IMR-90 (cell line): ENCODE results near the gene PRR32. TPM values are rescaled to one million over a fixed set of nuclear protein-coding genes. Genes with fewer than 3 reads are reported as not detected.

Source experiments
- ATAC-seq: fragments of 200-7000 bp; cut with Tn5 transposase; 2 replicates; pipeline ENCODE4 v1.9.1; 2020; ENCODE audit warnings: low read depth, mild to moderate bottlenecking, moderate library complexity
- Bru-seq: library from RNA; stranded (reverse); fragments of 400-500 nt; gene quantifications from one replicate; lab custom pipeline; 2021; lab: Mats Ljungman, UMichigan
- BruChase-seq, 2 experiments: library from RNA; stranded (reverse); fragments of 400-500 nt; gene quantifications; one replicate each; lab custom pipeline; 2021; lab: Mats Ljungman, UMichigan
- BruUV-seq: library from RNA; stranded (reverse); fragments of 400-500 nt; replicated peaks from 2 replicates; lab custom pipeline; 2021; lab: Mats Ljungman, UMichigan
- CTCF ChIA-PET: fragments of 300-600 bp; formaldehyde crosslinking; extraction: SDS; loops from one replicate; lab custom pipeline; 2021; ENCODE audit warnings: antibody characterized with exemption; lab: Yijun Ruan, JAX
- POLR2A ChIA-PET: fragments of 300-600 bp; sonication (Branson Sonifier 250); formaldehyde crosslinking; loops from one replicate; lab custom pipeline; 2022; ENCODE audit warnings: antibody characterized with exemption; ENCODE audit not compliant: unreplicated experiment; lab: Charles Lee
- DNase-seq: peaks from one replicate; pipeline ENCODE4 v3.0.0; 2013
- H2AFZ ChIP-seq: replicated peaks from 2 replicates; pipeline ENCODE3; 2013; ENCODE audit warnings: low read length, mild to moderate bottlenecking; ENCODE audit not compliant: poor library complexity
- H2AK5ac ChIP-seq: 2 replicates; pipeline ENCODE4 v1.6.1; 2013; ENCODE audit warnings: low read depth, low read length, inconsistent platforms
- H2AK9ac ChIP-seq: replicated peaks from 2 replicates; pipeline ENCODE3; 2013; ENCODE audit warnings: mild to moderate bottlenecking, low read depth, low read length, moderate library complexity; ENCODE audit not compliant: poor library complexity
- H2BK120ac ChIP-seq: 2 replicates; pipeline ENCODE4 v1.6.1; 2013; ENCODE audit warnings: low read depth, low read length, inconsistent platforms
- H2BK15ac ChIP-seq: 3 replicates; pipeline ENCODE4 v1.6.1; 2013; ENCODE audit warnings: low read depth, low read length, inconsistent platforms
- H2BK20ac ChIP-seq: 2 replicates; pipeline ENCODE4 v1.6.1; 2013; ENCODE audit warnings: low read depth, mild to moderate bottlenecking, inconsistent platforms, low read length, moderate library complexity
- H2BK5ac ChIP-seq: 2 replicates; pipeline ENCODE4 v1.6.1; 2013; ENCODE audit warnings: mild to moderate bottlenecking, low read depth, low read length, inconsistent platforms; ENCODE audit not compliant: poor library complexity, severe bottlenecking
- H3K14ac ChIP-seq: replicated peaks from 2 replicates; pipeline ENCODE4 v1.6.1; 2013; ENCODE audit warnings: low read depth, low read length, inconsistent platforms
- H3K18ac ChIP-seq: 2 replicates; pipeline ENCODE4 v1.6.1; 2013; ENCODE audit warnings: low read depth, low read length, control low read depth
- H3K23ac ChIP-seq: 2 replicates; pipeline ENCODE4 v1.6.1; 2013; ENCODE audit warnings: low read depth, low read length, inconsistent platforms
- H3K27ac ChIP-seq: 2 replicates; pipeline ENCODE4 v1.5.1; 2013; ENCODE audit warnings: mild to moderate bottlenecking, control low read depth, low read length; ENCODE audit not compliant: insufficient read depth
- H3K27me3 ChIP-seq: 2 replicates; pipeline ENCODE4 v1.6.1; 2013; ENCODE audit warnings: low read length; ENCODE audit not compliant: control insufficient read depth, insufficient read depth
- H3K36me3 ChIP-seq: 2 replicates; pipeline ENCODE4 v1.6.1; 2013; ENCODE audit warnings: low read length, mixed read lengths; ENCODE audit not compliant: control insufficient read depth, insufficient read depth
- H3K4ac ChIP-seq: 2 replicates; pipeline ENCODE4 v1.6.1; 2013; ENCODE audit warnings: low read depth, low read length, inconsistent platforms
- H3K4me1 ChIP-seq: 2 replicates; pipeline ENCODE4 v1.6.1; 2013; ENCODE audit warnings: low read length, mixed read lengths; ENCODE audit not compliant: control insufficient read depth, insufficient read depth
- H3K4me2 ChIP-seq: 2 replicates; pipeline ENCODE4 v1.6.1; 2013; ENCODE audit warnings: low read depth, mild to moderate bottlenecking, control low read depth, low read length, moderate library complexity
- H3K4me3 ChIP-seq: 2 replicates; pipeline ENCODE4 v1.5.1; 2013; ENCODE audit warnings: low read depth, mild to moderate bottlenecking, control low read depth, low read length, moderate library complexity; ENCODE audit not compliant: insufficient read depth
- H3K56ac ChIP-seq: 2 replicates; pipeline ENCODE4 v1.6.1; 2013; ENCODE audit warnings: low read length, inconsistent platforms; ENCODE audit not compliant: insufficient read depth; ENCODE audit errors: extremely low read depth
- H3K79me1 ChIP-seq, 2 experiments: 2 replicates each; pipeline ENCODE4 v1.6.1; 2013; ENCODE audit warnings: low read length in 2 of 2, inconsistent platforms in 1 of 2, low read depth in 1 of 2
- H3K9ac ChIP-seq: 2 replicates; pipeline ENCODE4 v1.6.1; 2013; ENCODE audit warnings: low read depth, low read length, control low read depth
- H3K9me1 ChIP-seq: 2 replicates; pipeline ENCODE4 v1.6.1; 2013; ENCODE audit warnings: low read length, inconsistent platforms; ENCODE audit not compliant: insufficient read depth
- H3K9me3 ChIP-seq: 2 replicates; pipeline ENCODE4 v1.6.1; 2013; ENCODE audit warnings: low read length; ENCODE audit not compliant: control insufficient read depth, insufficient read depth
- H4K20me1 ChIP-seq: 2 replicates; pipeline ENCODE4 v1.6.1; 2013; ENCODE audit warnings: low read length, inconsistent platforms; ENCODE audit not compliant: insufficient read depth
- H4K5ac ChIP-seq: 2 replicates; pipeline ENCODE4 v1.6.1; 2013; ENCODE audit warnings: mild to moderate bottlenecking, low read depth, low read length, control low read depth
- H4K8ac ChIP-seq, 2 experiments: 2 replicates each; pipeline ENCODE4 v1.6.1; 2013; ENCODE audit warnings: low read depth in 2 of 2, low read length in 2 of 2, control low read depth in 1 of 2, inconsistent platforms in 1 of 2
- H4K91ac ChIP-seq: 2 replicates; pipeline ENCODE4 v1.6.1; 2013; ENCODE audit warnings: low read depth, low read length, inconsistent platforms; ENCODE audit not compliant: insufficient read depth
- CHD1 ChIP-seq: IDR thresholded peaks from 2 replicates; pipeline ENCODE4 v1.6.1; 2012; ENCODE audit warnings: low read depth, low read length, improper control_type of control experiment
- MAFK ChIP-seq: IDR thresholded peaks from 2 replicates; pipeline ENCODE4 v1.6.1; 2012; ENCODE audit warnings: low read depth, low read length, improper control_type of control experiment
- RCOR1 ChIP-seq: IDR thresholded peaks from 2 replicates; pipeline ENCODE4 v1.6.1; 2012; ENCODE audit warnings: mild to moderate bottlenecking, low read length, improper control_type of control experiment; ENCODE audit not compliant: insufficient replicate concordance
- dilution Hi-C: fragments of 300-500 bp; cut with HindIII; formaldehyde crosslinking; loops from one replicate; pipeline ENCODE4 v1.14.3; 2018; ENCODE audit warnings: low sequenced_read_pairs; ENCODE audit not compliant: unreplicated experiment
- in situ Hi-C: fragments of 300-500 bp; cut with MboI; formaldehyde crosslinking; loops from 3 replicates; pipeline ENCODE4 v1.14.3; 2019; ENCODE audit warnings: low sequenced_read_pairs, inconsistent platforms, mixed read lengths
- intact Hi-C: fragments of 100-400 bp; cut with micrococcal nuclease; formaldehyde crosslinking; loops from 2 replicates; pipeline ENCODE4 v1.10.0; 2022
- long read RNA-seq: library from polyadenylated mRNA; unstranded; transcript quantifications from one replicate; pipeline ENCODE4 v2.0.0, GENCODE V29; 2021; ENCODE audit not compliant: unreplicated experiment
- polyA plus RNA-seq, 3 experiments: library from polyadenylated mRNA; depleted of rRNA; stranded (reverse); fragments of >200 nt; gene quantifications; 2 replicates each; pipeline ENCODE4 v1.2.3, GENCODE V29; 2012; ENCODE audit warnings: low replicate concordance in 1 of 3
- total RNA-seq: library from RNA; depleted of rRNA; stranded (reverse); fragments of >200 nt; gene quantifications from 2 replicates; pipeline ENCODE4 v1.2.3, GENCODE V29; 2012; rRNA removed

The PRR32 gene
- total RNA-seq (not detected in 2 replicates), polyA plus RNA-seq (2012; rRNA removed) (not detected in 2 replicates), Bru-seq, nascent RNA (not detected), BruChase-seq, experiment 1, labeled RNA remaining after a 6-hour chase (not detected), BruChase-seq, experiment 2, labeled RNA remaining after a 2-hour chase (not detected)
- polyA plus RNA-seq (2012; cell fraction: cytosol; rRNA removed): not detected in 2 replicates
- polyA plus RNA-seq (2012; cell fraction: nucleus; rRNA removed; ENCODE audit: low replicate concordance): not detected in 2 replicates
- long read RNA-seq: 0 reads

GRCh38 chrX:126819429-126819828 lies at the start of gene PRR32:
Gene PRR32 (plus strand): TSS chrX:126819729. CDS start chrX:126819844, 115 bp downstream.
- H3K4me1 ChIP-seq: no peaks in the 10 kb centered on the region
- H3K23ac ChIP-seq: no peak within 1 kb of the TSS
- no peak within 1 kb of the TSS for H3K9ac ChIP-seq
- no peak within 1 kb of the TSS for H2BK20ac ChIP-seq
- H3K56ac ChIP-seq: no peak within 1 kb of the TSS
- no peak within 1 kb of the TSS for H3K27ac ChIP-seq
- no peak within 1 kb of the TSS for H4K8ac ChIP-seq
- TF ChIP-seq MAFK (no peak), CHD1 (no peak), RCOR1 (no peak)
- ChIA-PET POLR2A (no interaction called here), CTCF (no interaction called here)
- no peaks in the 10 kb centered on the region for H3K36me3 ChIP-seq
- no peak within 1 kb of the TSS for H2AK9ac ChIP-seq
- no peak within 1 kb of the TSS for H3K4me2 ChIP-seq
- BruUV-seq: no TSS peak
- H2BK15ac ChIP-seq: no peak within 1 kb of the TSS
- H3K18ac ChIP-seq: no peak within 1 kb of the TSS
- no peak within 1 kb of the TSS for H2AK5ac ChIP-seq
- H4K5ac ChIP-seq: no peak within 1 kb of the TSS
- DNase-seq: no peak
- in situ Hi-C loops: no loop called here
- no peak within 1 kb of the TSS for H2BK120ac ChIP-seq
- dilution Hi-C loops: no loop called here
- no peak within 1 kb of the TSS for H2BK5ac ChIP-seq
- no peak within 1 kb of the TSS for H3K4ac ChIP-seq
- H3K79me1 ChIP-seq: no peaks in the 10 kb centered on the region
- no peak within 1 kb of the TSS for H4K91ac ChIP-seq
- ATAC-seq: no peak
- intact Hi-C loops: no loop called here
- H3K9me1 ChIP-seq: no peaks in the 10 kb centered on the region
- H4K20me1 ChIP-seq: no peaks in the 10 kb centered on the region
- H3K27me3 ChIP-seq: no peaks in the 10 kb centered on the region
- H3K14ac ChIP-seq: no peak within 1 kb of the TSS
- no peak within 1 kb of the TSS for H2AFZ ChIP-seq
- H3K4me3 ChIP-seq: no peak within 1 kb of the TSS
- no peaks in the 10 kb centered on the region for H3K9me3 ChIP-seq
